ENCODE measurements around the gene PIMREG.

The PIMREG gene

DNA sequence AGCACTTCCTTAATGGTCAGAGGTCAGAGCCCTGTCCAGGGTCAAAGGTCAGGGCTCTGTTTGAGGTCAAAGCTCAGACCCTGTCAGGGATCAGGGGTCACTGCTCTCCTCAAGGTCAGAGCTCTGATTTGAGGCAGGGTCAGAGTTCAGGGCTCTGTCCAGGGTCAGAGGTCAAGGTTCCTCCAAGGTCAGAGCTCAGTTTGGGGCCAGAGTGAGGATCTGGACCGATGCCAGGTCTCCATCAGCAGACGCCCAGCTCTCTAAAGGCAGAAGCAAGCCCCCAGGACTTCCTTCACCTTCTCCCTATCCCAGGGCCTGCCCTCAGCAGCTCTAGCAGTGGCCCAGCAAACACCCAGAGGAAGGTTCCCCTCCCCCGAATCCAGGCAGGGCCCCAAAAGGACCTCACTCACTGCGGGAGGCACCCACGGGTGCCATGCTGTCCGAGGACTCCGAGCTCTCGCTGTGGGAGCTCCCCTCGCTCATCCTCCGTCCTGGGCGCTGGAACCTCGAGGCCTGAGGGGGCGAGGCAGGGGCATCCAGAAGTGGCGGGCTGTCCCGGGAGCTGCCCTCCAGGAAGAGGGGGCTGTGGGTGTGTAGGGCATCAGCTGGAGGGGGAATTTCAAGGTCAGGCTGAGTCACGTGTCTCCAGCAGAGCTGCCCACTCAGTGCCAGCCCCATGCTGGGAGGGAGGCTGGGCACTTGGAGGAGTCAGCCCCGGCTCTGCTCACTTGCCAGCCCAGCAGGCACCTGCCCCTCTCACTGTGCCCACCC is 26.7 kb downstream of the PIMREG start (continued):
- no peak for TF ChIP-seq ZNF521 (tag by site-specific recombination; IDR thresholded peaks at IDR 0.05)
- TF ChIP-seq ZNF302 (tag by site-specific recombination; IDR thresholded peaks at IDR 0.05; ENCODE audit: low read depth): no peak

- CTCF ChIA-PET: interaction anchor here (0.7 to 2.2 kb wide), 13 partner anchors 8 to 229 kb away, joined by 3 to 10 read pairs (median 5); no protein-coding TSS in a partner anchor
- H3K27ac ChIP-seq (ENCODE audit: extremely low read depth, low read depth, low read length): no peak overlapping the region
- TF ChIP-seq ZNF404 (tag by site-specific recombination; IDR thresholded peaks at IDR 0.05) (no peak), ZIC2 (tag by site-specific recombination; IDR thresholded peaks at IDR 0.05) (peak; percentile 18; the same call in 1 of the 2 replicates), GLIS2 (tag by site-specific recombination; IDR thresholded peaks at IDR 0.05) (0 out of 2 replicates have a peak, but pooled peaks have one; percentile 9)
- TF ChIP-seq, protein P1, sequence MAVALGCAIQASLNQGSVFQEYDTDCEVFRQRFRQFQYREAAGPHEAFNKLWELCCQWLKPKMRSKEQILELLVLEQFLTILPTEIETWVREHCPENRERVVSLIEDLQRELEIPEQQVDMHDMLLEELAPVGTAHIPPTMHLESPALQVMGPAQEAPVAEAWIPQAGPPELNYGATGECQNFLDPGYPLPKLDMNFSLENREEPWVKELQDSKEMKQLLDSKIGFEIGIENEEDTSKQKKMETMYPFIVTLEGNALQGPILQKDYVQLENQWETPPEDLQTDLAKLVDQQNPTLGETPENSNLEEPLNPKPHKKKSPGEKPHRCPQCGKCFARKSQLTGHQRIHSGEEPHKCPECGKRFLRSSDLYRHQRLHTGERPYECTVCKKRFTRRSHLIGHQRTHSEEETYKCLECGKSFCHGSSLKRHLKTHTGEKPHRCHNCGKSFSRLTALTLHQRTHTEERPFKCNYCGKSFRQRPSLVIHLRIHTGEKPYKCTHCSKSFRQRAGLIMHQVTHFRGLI (tag by site-specific recombination; IDR thresholded peaks at IDR 0.05): 0 out of 2 replicates have a peak, but pooled peaks have one; percentile 47
- no peaks in the 10 kb centered on the region for H3K36me3 ChIP-seq (ENCODE audit: control insufficient read depth in 2 of 2, insufficient read depth in 1 of 2, low read length in 2 of 2)
- H3K9me3 ChIP-seq (ENCODE audit: control insufficient read depth, insufficient read depth, low read depth, low read length): no peaks in the 10 kb centered on the region
- no peak overlapping the region for H3K4me3 ChIP-seq (ENCODE audit: low read depth, low read length)
- H3K4me1 ChIP-seq (ENCODE audit: control insufficient read depth, insufficient read depth, low read length): peaks cover 9% of the 10 kb centered on the region
- POLR2A ChIA-PET: no interaction called here
Measured at GRCh38 chr17:6471531-6472465, 27.5 kb downstream of the PIMREG start.

DNA sequence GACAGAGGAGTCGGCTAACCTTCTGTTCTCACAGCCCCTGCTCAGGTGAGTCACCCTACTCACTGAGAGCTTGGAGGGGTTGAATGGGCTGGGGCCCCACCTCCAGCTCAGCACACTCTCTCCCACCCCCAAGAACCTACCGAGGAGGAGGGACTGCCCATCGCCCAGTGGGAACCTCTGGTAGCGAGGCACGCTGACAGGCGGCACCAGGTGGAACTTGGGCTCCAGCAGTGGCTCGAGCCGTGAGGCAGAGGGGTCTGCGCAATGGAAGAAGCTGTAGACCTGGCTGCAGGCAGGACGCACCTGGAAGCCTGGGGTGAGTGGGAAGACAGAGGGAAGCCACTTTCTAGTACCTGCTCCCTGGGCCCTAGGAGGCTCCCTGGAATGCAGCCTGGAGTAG is 28.3 kb downstream of the PIMREG start:
- Histone ChIP-seq H3K9me3 (ENCODE audit: control insufficient read depth, insufficient read depth, low read depth, low read length) (no peaks in the 10 kb centered on the region), H3K4me3 (ENCODE audit: low read depth, low read length) (no peak overlapping the region), H3K27ac (ENCODE audit: extremely low read depth, low read depth, low read length) (no peak overlapping the region), H3K4me1 (ENCODE audit: control insufficient read depth, insufficient read depth, low read length) (peaks cover 9% of the 10 kb centered on the region), H3K36me3 (ENCODE audit: control insufficient read depth in 2 of 2, insufficient read depth in 1 of 2, low read length in 2 of 2) (no peaks in the 10 kb centered on the region)
- CTCF ChIA-PET: interaction anchor here (0.6 to 2.2 kb wide), 32 partner anchors 9 to 1411 kb away, joined by 3 to 10 read pairs (median 5); no protein-coding TSS in a partner anchor
- POLR2A ChIA-PET: interaction anchor here (0.6 kb wide), 1 partner anchor 99 kb away, joined by 5 read pairs; no protein-coding TSS in a partner anchor
- 0 out of 2 replicates have a peak, but pooled peaks have one; percentile 16 for TF ChIP-seq EGR2 (tag by site-specific recombination; IDR thresholded peaks at IDR 0.05; ENCODE audit: low read depth)
- TF ChIP-seq ZNF18 (tag by site-specific recombination; IDR thresholded peaks at IDR 0.05): no peak

DNA sequence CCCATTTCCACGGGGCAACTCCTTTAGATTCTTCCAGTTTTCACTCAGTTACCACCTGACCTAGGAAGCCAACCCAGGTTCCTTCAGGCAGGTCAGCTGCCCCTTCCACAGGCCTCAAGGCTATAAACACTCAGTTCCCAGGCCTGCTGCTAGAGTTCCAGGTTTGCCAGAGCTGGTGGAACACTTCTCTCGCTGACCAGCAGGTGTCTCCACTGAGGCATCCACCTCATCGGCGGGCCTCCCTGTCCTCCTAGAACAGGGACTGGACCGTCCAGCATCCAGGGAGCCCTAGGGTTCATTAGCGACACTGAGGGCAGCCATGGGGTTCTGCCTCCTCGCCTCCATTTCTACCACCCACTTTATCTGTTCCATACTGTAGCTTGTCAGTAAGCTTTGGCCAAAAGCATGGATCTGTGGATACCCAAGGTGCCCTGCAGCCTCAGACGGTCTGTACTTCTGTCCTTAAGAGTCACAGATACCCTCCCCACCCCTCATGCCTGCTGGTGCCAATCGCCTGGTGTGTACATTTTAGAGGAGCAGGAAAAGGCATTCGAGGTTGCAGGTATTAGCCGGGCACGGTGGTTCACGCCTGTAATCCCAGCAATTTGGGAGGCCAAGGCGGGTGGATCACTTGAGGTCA is 29.0 kb downstream of the PIMREG start:
- TF ChIP-seq, protein P2, sequence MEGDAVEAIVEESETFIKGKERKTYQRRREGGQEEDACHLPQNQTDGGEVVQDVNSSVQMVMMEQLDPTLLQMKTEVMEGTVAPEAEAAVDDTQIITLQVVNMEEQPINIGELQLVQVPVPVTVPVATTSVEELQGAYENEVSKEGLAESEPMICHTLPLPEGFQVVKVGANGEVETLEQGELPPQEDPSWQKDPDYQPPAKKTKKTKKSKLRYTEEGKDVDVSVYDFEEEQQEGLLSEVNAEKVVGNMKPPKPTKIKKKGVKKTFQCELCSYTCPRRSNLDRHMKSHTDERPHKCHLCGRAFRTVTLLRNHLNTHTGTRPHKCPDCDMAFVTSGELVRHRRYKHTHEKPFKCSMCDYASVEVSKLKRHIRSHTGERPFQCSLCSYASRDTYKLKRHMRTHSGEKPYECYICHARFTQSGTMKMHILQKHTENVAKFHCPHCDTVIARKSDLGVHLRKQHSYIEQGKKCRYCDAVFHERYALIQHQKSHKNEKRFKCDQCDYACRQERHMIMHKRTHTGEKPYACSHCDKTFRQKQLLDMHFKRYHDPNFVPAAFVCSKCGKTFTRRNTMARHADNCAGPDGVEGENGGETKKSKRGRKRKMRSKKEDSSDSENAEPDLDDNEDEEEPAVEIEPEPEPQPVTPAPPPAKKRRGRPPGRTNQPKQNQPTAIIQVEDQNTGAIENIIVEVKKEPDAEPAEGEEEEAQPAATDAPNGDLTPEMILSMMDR (tag by site-specific recombination; IDR thresholded peaks at IDR 0.05): peak; percentile 76
- TF ChIP-seq ZBTB17 (tag by site-specific recombination; IDR thresholded peaks at IDR 0.05): peak; percentile 66
- no peak for TF ChIP-seq ZIC2 (tag by site-specific recombination; IDR thresholded peaks at IDR 0.05)
- TF ChIP-seq ZNF654 (tag by site-specific recombination; IDR thresholded peaks at IDR 0.05; ENCODE audit: low read depth): peak; percentile 55
- CTCF ChIA-PET: interaction anchor here (0.6 to 2.2 kb wide), 40 partner anchors 9 to 1610 kb away, joined by 3 to 10 read pairs (median 4); no protein-coding TSS in a partner anchor

More for the DNA sequence above, 29.0 kb downstream of the PIMREG start:
- H3K4me1 ChIP-seq (ENCODE audit: control insufficient read depth, insufficient read depth, low read length): peaks cover 9% of the 10 kb centered on the region
- no peaks in the 10 kb centered on the region for H3K9me3 ChIP-seq (ENCODE audit: control insufficient read depth, insufficient read depth, low read depth, low read length)
- POLR2A ChIA-PET: interaction anchor here (0.6 kb wide), 1 partner anchor 99 kb away, joined by 5 read pairs; no protein-coding TSS in a partner anchor
- no peak overlapping the region for H3K27ac ChIP-seq (ENCODE audit: extremely low read depth, low read depth, low read length)
- H3K36me3 ChIP-seq (ENCODE audit: control insufficient read depth in 2 of 2, insufficient read depth in 1 of 2, low read length in 2 of 2): no peaks in the 10 kb centered on the region
- H3K4me3 ChIP-seq (ENCODE audit: low read depth, low read length): no peak overlapping the region

Measured in HEK293 (cell line).